GM21360 (cell line): ENCODE data around the gene NAXE.
"Not testable (repeated sequence)": the region's sequence is repeated elsewhere in the genome, so short reads cannot be mapped to it uniquely, and the experiment has no call there.

Experiments
- ATAC-seq: cut with Tn5 transposase; IDR thresholded peaks from one replicate; pipeline ENCODE4 v1.9.1; 2021; ENCODE audit warnings: mild to moderate bottlenecking, moderate library complexity; ENCODE audit not compliant: unreplicated experiment

NAXE gene

GRCh38 chr1:156591432-156592157 lies at the start of gene NAXE:
NAXE (plus strand) TSS chr1:156591776; CDS start chr1:156591805, 29 bp downstream.
- ATAC-seq, result peak; percentile 71

- no peak for ATAC-seq
Observed at GRCh38 chr1:156543066-156543465, 48.5 kb upstream of the NAXE start.

GRCh38 chr1:156544592-156545102 lies 46.9 kb upstream of the NAXE start:
- ATAC-seq, result no peak

- no peak for ATAC-seq
Observed at GRCh38 chr1:156546267-156546666, 45.3 kb upstream of the NAXE start.

GRCh38 chr1:156547434-156547833 lies 44.1 kb upstream of the NAXE start:
- no peak for ATAC-seq

GRCh38 chr1:156547982-156548381 lies 43.6 kb upstream of the NAXE start:
- no peak for ATAC-seq

- no peak for ATAC-seq
Observed at GRCh38 chr1:156549390-156549789, 42.2 kb upstream of the NAXE start.

GRCh38 chr1:156549831-156550230 lies 41.7 kb upstream of the NAXE start:
- no peak for ATAC-seq

- ATAC-seq, result no peak
Observed at GRCh38 chr1:156550346-156550745, 41.2 kb upstream of the NAXE start.

GRCh38 chr1:156551066-156551643 lies 40.4 kb upstream of the NAXE start:
- no peak for ATAC-seq

GRCh38 chr1:156551869-156552268 lies 39.7 kb upstream of the NAXE start:
- no peak for ATAC-seq

GRCh38 chr1:156552518-156552917 lies 39.1 kb upstream of the NAXE start:
- no peak for ATAC-seq

GRCh38 chr1:156552937-156553336 lies 38.6 kb upstream of the NAXE start:
- ATAC-seq, result not testable (repeated sequence)

GRCh38 chr1:156553860-156554485 lies 37.6 kb upstream of the NAXE start:
- ATAC-seq, result no peak

- no peak for ATAC-seq
Observed at GRCh38 chr1:156554971-156555370, 36.6 kb upstream of the NAXE start.

- no peak for ATAC-seq
Observed at GRCh38 chr1:156555715-156556114, 35.9 kb upstream of the NAXE start.

GRCh38 chr1:156556354-156556753 lies 35.2 kb upstream of the NAXE start:
- no peak for ATAC-seq

GRCh38 chr1:156559086-156559796 lies 32.3 kb upstream of the NAXE start:
- no peak for ATAC-seq

GRCh38 chr1:156559797-156560385 lies 31.7 kb upstream of the NAXE start:
- ATAC-seq, result no peak

- no peak for ATAC-seq
Observed at GRCh38 chr1:156560585-156561163, 30.9 kb upstream of the NAXE start.

GRCh38 chr1:156565519-156565918 lies 26.1 kb upstream of the NAXE start:
- no peak for ATAC-seq
